ENCODE results near the gene TUBG1.
A peak's percentile ranks its signal among the peaks of the same experiment; 100 is the strongest.

TUBG1 gene

DNA sequence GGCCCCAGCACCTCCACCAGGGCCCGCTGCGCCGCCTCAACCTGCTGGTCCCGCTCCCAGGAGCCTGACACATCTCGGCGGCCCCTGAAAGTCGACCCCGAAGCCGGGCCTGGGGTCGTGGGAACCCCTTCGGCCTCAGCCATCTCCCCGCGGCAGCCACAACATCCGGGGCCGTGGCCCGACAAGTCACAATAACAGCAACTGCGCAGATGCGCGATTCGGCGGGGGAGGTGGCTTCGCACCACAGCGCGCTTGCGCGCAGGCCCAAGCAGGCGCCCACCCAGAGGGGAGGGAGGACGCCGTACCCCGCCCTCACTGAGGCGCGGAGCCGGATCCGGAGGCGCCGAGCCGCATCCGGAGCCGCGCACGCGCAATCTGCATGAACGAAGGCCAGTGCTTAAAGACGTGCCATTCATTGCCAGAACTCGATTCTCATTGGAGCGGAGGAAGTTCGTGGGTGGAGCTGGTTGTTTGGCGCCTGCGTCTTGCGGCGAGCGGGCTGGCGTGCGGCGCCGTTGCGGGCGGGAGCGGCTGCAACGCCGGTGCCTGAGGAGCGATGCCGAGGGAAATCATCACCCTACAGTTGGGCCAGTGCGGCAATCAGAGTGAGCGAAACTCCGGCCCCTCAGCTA is at the start of gene TUBG1, which contains the start of gene RETREG3:
Gene TUBG1, plus strand, starts transcription at position 502 of the 632 bp plus-strand sequence. Its CDS starts 55 bp downstream, at position 557.
Gene RETREG3, minus strand, starts transcription at position 193 of the 632 bp plus-strand sequence. Its CDS starts 50 bp downstream, at position 143.
- H3K4me1 ChIP-seq (ENCODE audit: control insufficient read depth in 2 of 2, insufficient read depth in 2 of 2, low read length in 2 of 2), result peaks cover 11 to 13% of the 10 kb centered on the region in 2 donors
- H3K27me3 ChIP-seq (ENCODE audit: control insufficient read depth in 2 of 2, insufficient read depth in 2 of 2, low read length in 2 of 2), result no peaks in the 10 kb centered on the region
- H3K36me3 ChIP-seq (ENCODE audit: control insufficient read depth in 2 of 2, insufficient read depth in 2 of 2, low read length in 2 of 2), result peaks cover 3 to 22% of the 10 kb centered on the region in 2 donors
- H3K9ac ChIP-seq (ENCODE audit: low read depth in 1 of 2, low read length in 2 of 2), result peak within 1 kb of the TSS; percentile 95 to 98
- peak within 1 kb of the TSS; percentile 98 to 100 for H3K4me3 ChIP-seq (ENCODE audit: low read length in 2 of 2)
- peak within 1 kb of the TSS; percentile 86 to 95 for H3K27ac ChIP-seq (ENCODE audit: low read depth in 2 of 2, low read length in 2 of 2)
- H3K9me3 ChIP-seq (ENCODE audit: control insufficient read depth in 2 of 2, low read length in 2 of 2), result no peaks in the 10 kb centered on the region

DNA sequence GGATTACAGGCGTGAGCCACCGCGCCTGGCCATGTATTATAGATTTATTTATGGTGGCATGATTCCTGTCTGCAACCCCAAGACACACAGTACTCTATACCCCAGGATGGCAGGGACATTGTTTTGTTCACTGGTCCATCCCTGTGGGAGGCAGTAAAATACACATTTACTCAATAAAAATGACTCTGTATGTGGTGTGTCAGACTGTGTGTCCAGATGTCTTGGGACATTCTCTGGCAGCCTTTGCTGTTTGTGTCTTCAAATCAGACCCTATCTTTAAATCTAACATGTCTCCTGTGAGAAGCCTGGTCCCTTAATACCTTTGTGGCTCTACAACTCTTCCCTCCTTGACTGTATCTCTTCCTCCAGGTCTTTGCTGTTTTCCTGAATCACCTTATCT is 49.2 kb upstream of the TUBG1 start:
- no peaks in the 10 kb centered on the region for H3K27me3 ChIP-seq (ENCODE audit: control insufficient read depth in 2 of 2, insufficient read depth in 2 of 2, low read length in 2 of 2)
- H3K9me3 ChIP-seq (ENCODE audit: control insufficient read depth in 2 of 2, low read length in 2 of 2), result no peaks in the 10 kb centered on the region
- no peak overlapping the region for H3K9ac ChIP-seq (ENCODE audit: low read depth in 1 of 2, low read length in 2 of 2)
- H3K4me3 ChIP-seq (ENCODE audit: low read length in 2 of 2), result no peak overlapping the region
- H3K4me1 ChIP-seq (ENCODE audit: control insufficient read depth in 2 of 2, insufficient read depth in 2 of 2, low read length in 2 of 2), result peaks cover 26 to 36% of the 10 kb centered on the region in 2 donors
- no peak overlapping the region for H3K27ac ChIP-seq (ENCODE audit: low read depth in 2 of 2, low read length in 2 of 2)
- peaks cover 13 to 17% of the 10 kb centered on the region in 2 donors for H3K36me3 ChIP-seq (ENCODE audit: control insufficient read depth in 2 of 2, insufficient read depth in 2 of 2, low read length in 2 of 2)

DNA sequence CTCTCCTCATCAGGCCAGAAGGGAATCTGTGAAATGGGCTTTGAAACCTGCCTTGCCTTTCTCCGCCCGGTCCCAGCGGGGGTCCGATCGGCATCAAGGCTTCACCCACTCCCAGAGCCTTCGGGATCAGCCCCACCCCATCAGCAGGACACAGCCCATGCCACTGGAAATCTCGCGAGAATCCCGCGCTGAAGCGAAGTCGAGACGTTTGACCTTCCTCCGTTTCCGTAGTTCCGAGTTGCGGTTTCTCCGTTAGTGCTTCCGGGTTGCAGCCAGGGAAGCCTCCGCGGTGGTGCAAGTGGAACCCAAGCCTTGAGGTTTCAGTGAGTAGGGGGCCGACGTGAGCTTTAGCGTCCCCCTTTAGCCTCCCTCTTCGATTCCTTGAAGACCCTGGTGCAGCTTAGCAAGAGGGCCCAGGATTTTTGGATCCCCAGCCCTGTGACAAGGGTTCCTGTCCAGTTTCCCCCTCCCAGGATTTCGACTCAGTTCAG is 47.5 kb upstream of the TUBG1 start, which contains the start of gene COASY:
Gene COASY, plus strand, starts transcription at position 252 of the 491 bp plus-strand sequence. CDS start 475 bp downstream, outside the sequence.
- Histone ChIP-seq H3K4me3 (ENCODE audit: low read length in 2 of 2) (peak within 1 kb of the TSS; percentile 69 to 97), H3K36me3 (ENCODE audit: control insufficient read depth in 2 of 2, insufficient read depth in 2 of 2, low read length in 2 of 2) (peaks cover 22 to 27% of the 10 kb centered on the region in 2 donors), H3K27ac (ENCODE audit: low read depth in 2 of 2, low read length in 2 of 2) (peak within 1 kb of the TSS; percentile 79 to 80), H3K27me3 (ENCODE audit: control insufficient read depth in 2 of 2, insufficient read depth in 2 of 2, low read length in 2 of 2) (no peaks in the 10 kb centered on the region), H3K4me1 (ENCODE audit: control insufficient read depth in 2 of 2, insufficient read depth in 2 of 2, low read length in 2 of 2) (peaks cover 31 to 41% of the 10 kb centered on the region in 2 donors), H3K9ac (ENCODE audit: low read depth in 1 of 2, low read length in 2 of 2) (peak within 1 kb of the TSS; percentile 72 to 92), H3K9me3 (ENCODE audit: control insufficient read depth in 2 of 2, low read length in 2 of 2) (no peaks in the 10 kb centered on the region)

DNA sequence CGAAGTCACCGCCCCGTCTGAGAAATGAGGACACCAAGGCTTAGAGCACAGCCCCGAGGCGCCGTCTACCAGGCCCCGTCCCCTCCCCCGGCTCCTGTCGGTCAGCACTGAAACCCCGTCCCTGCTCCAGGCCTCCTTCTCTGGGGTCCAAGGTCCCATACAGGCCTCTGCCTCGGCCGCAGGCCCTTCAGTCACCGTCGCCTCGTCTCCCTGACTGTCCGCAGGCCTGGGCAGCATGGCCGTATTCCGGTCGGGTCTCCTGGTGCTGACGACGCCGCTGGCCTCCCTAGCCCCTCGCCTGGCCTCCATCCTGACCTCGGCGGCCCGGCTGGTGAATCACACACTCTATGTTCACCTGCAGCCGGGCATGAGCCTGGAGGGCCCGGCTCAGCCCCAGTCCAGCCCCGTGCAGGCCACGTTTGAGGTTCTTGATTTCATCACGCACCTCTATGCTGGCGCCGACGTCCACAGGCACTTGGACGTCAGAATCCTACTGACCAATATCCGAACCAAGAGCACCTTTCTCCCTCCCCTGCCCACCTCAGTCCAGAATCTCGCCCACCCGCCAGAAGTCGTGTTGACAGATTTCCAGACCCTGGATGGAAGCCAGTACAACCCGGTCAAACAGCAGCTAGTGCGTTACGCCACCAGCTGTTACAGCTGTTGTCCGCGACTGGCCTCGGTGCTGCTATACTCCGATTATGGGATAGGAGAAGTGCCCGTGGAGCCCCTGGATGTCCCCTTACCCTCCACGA is 46.9 kb upstream of the TUBG1 start:
- H3K4me1 ChIP-seq (ENCODE audit: control insufficient read depth in 2 of 2, insufficient read depth in 2 of 2, low read length in 2 of 2), result peaks cover 31 to 43% of the 10 kb centered on the region in 2 donors
- H3K9ac ChIP-seq (ENCODE audit: low read depth in 1 of 2, low read length in 2 of 2), result peak overlapping the region; percentile 72 to 92
- H3K9me3 ChIP-seq (ENCODE audit: control insufficient read depth in 2 of 2, low read length in 2 of 2), result no peaks in the 10 kb centered on the region
- H3K27me3 ChIP-seq (ENCODE audit: control insufficient read depth in 2 of 2, insufficient read depth in 2 of 2, low read length in 2 of 2), result no peaks in the 10 kb centered on the region
- H3K4me3 ChIP-seq (ENCODE audit: low read length in 2 of 2), result peak overlapping the region; percentile 69 to 97
- peaks cover 22 to 27% of the 10 kb centered on the region in 2 donors for H3K36me3 ChIP-seq (ENCODE audit: control insufficient read depth in 2 of 2, insufficient read depth in 2 of 2, low read length in 2 of 2)
- peak overlapping the region; percentile 79 to 80 for H3K27ac ChIP-seq (ENCODE audit: low read depth in 2 of 2, low read length in 2 of 2)

DNA sequence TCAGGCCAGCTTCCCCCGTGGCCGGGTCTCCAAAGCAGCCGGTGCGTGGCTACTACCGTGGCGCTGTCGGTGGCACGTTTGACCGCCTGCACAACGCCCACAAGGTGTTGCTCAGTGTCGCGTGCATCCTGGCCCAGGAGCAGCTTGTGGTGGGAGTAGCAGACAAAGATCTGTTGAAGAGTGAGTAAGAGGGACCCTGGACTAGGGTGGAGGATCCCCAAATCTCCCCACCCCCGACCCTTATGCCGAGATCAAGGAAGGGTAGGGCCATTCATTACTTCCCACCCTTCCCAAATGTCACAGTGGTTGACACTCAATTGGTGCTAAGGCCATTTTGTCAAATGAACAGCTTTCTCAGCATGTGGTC is 46.4 kb upstream of the TUBG1 start:
- Histone ChIP-seq H3K9me3 (ENCODE audit: control insufficient read depth in 2 of 2, low read length in 2 of 2) (no peaks in the 10 kb centered on the region), H3K9ac (ENCODE audit: low read depth in 1 of 2, low read length in 2 of 2) (peak overlapping the region; percentile 72 to 92), H3K27ac (ENCODE audit: low read depth in 2 of 2, low read length in 2 of 2) (peak overlapping the region in 1 of 2 donors; percentile 79), H3K4me1 (ENCODE audit: control insufficient read depth in 2 of 2, insufficient read depth in 2 of 2, low read length in 2 of 2) (peaks cover 35 to 46% of the 10 kb centered on the region in 2 donors), H3K36me3 (ENCODE audit: control insufficient read depth in 2 of 2, insufficient read depth in 2 of 2, low read length in 2 of 2) (peaks cover 22 to 27% of the 10 kb centered on the region in 2 donors), H3K4me3 (ENCODE audit: low read length in 2 of 2) (peak overlapping the region; percentile 69 to 97), H3K27me3 (ENCODE audit: control insufficient read depth in 2 of 2, insufficient read depth in 2 of 2, low read length in 2 of 2) (no peaks in the 10 kb centered on the region)

DNA sequence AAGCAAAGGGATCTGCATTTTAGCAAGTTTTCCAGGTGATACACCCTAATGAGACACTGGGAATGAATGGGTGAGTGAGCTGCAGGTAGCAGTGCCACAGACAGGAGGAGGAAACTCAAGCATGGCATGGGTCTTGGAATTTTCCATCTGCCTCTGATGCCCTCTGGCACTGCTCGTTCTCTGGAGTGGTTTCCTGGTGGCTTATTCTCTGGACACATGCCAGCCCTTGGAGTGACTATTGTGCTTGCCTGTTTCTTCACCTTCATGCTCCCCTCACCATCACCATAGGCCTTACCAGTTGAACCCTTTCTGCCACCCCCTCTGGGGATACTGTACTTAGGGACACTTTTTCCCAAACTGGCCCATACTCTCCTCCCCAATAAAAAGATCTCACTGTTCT is 45.9 kb upstream of the TUBG1 start:
- Histone ChIP-seq H3K36me3 (ENCODE audit: control insufficient read depth in 2 of 2, insufficient read depth in 2 of 2, low read length in 2 of 2) (peaks cover 24 to 30% of the 10 kb centered on the region in 2 donors), H3K9ac (ENCODE audit: low read depth in 1 of 2, low read length in 2 of 2) (peak overlapping the region in 1 of 2 donors; percentile 72), H3K9me3 (ENCODE audit: control insufficient read depth in 2 of 2, low read length in 2 of 2) (no peaks in the 10 kb centered on the region), H3K27me3 (ENCODE audit: control insufficient read depth in 2 of 2, insufficient read depth in 2 of 2, low read length in 2 of 2) (no peaks in the 10 kb centered on the region), H3K27ac (ENCODE audit: low read depth in 2 of 2, low read length in 2 of 2) (no peak overlapping the region), H3K4me3 (ENCODE audit: low read length in 2 of 2) (peak overlapping the region; percentile 69 to 97), H3K4me1 (ENCODE audit: control insufficient read depth in 2 of 2, insufficient read depth in 2 of 2, low read length in 2 of 2) (peaks cover 38 to 50% of the 10 kb centered on the region in 2 donors)

DNA sequence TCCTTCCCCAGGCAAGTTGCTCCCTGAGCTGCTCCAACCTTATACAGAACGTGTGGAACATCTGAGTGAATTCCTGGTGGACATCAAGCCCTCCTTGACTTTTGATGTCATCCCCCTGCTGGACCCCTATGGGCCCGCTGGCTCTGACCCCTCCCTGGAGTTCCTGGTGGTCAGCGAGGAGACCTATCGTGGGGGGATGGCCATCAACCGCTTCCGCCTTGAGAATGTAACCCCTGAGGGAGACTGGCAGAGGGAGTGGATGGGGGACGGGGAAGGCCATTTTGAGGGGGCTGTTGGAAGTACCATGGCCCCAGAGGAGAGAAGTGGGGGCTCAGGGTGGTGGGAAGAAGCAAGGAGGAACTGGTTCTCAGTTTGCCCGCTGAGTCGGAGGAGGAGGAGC is 45.5 kb upstream of the TUBG1 start:
- Histone ChIP-seq H3K9me3 (ENCODE audit: control insufficient read depth in 2 of 2, low read length in 2 of 2) (no peaks in the 10 kb centered on the region), H3K4me1 (ENCODE audit: control insufficient read depth in 2 of 2, insufficient read depth in 2 of 2, low read length in 2 of 2) (peaks cover 38 to 51% of the 10 kb centered on the region in 2 donors), H3K27ac (ENCODE audit: low read depth in 2 of 2, low read length in 2 of 2) (no peak overlapping the region), H3K27me3 (ENCODE audit: control insufficient read depth in 2 of 2, insufficient read depth in 2 of 2, low read length in 2 of 2) (no peaks in the 10 kb centered on the region), H3K9ac (ENCODE audit: low read depth in 1 of 2, low read length in 2 of 2) (peak overlapping the region in 1 of 2 donors; percentile 72), H3K4me3 (ENCODE audit: low read length in 2 of 2) (peak overlapping the region; percentile 69 to 97), H3K36me3 (ENCODE audit: control insufficient read depth in 2 of 2, insufficient read depth in 2 of 2, low read length in 2 of 2) (peaks cover 28 to 34% of the 10 kb centered on the region in 2 donors)

DNA sequence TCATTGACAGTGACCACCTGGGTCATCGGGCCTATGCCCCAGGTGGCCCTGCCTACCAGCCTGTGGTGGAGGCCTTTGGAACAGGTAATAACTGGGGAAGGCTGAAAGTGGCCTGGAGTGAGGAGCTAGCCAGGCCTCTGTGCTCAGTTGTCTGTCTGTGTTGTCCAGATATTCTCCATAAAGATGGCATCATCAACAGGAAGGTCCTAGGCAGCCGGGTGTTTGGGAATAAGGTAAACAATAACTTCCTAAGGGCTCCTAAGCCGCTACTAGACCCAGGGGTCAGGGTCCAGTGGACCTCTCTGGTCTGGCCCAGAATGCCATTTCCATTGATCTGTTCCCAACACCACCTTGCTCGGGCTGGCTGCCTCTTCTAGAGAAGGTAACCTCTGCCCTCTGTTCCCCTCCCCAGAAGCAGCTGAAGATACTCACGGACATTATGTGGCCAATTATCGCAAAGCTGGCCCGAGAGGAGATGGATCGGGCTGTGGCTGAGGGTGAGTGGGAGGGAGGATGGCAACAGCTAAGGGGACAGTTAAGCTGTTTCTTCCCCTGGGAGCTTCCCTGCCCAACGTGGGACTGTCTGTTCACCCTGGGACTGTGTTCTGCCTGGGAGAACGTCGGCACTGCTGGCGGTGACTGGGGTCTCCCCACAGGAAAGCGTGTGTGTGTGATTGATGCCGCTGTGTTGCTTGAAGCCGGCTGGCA is 44.5 kb upstream of the TUBG1 start:
- H3K27me3 ChIP-seq (ENCODE audit: control insufficient read depth in 2 of 2, insufficient read depth in 2 of 2, low read length in 2 of 2), result no peaks in the 10 kb centered on the region
- peaks cover 38 to 44% of the 10 kb centered on the region in 2 donors for H3K36me3 ChIP-seq (ENCODE audit: control insufficient read depth in 2 of 2, insufficient read depth in 2 of 2, low read length in 2 of 2)
- H3K27ac ChIP-seq (ENCODE audit: low read depth in 2 of 2, low read length in 2 of 2), result no peak overlapping the region
- H3K4me1 ChIP-seq (ENCODE audit: control insufficient read depth in 2 of 2, insufficient read depth in 2 of 2, low read length in 2 of 2), result peaks cover 34 to 44% of the 10 kb centered on the region in 2 donors
- no peaks in the 10 kb centered on the region for H3K9me3 ChIP-seq (ENCODE audit: control insufficient read depth in 2 of 2, low read length in 2 of 2)
- H3K4me3 ChIP-seq (ENCODE audit: low read length in 2 of 2), result no peak overlapping the region
- H3K9ac ChIP-seq (ENCODE audit: low read depth in 1 of 2, low read length in 2 of 2), result no peak overlapping the region

DNA sequence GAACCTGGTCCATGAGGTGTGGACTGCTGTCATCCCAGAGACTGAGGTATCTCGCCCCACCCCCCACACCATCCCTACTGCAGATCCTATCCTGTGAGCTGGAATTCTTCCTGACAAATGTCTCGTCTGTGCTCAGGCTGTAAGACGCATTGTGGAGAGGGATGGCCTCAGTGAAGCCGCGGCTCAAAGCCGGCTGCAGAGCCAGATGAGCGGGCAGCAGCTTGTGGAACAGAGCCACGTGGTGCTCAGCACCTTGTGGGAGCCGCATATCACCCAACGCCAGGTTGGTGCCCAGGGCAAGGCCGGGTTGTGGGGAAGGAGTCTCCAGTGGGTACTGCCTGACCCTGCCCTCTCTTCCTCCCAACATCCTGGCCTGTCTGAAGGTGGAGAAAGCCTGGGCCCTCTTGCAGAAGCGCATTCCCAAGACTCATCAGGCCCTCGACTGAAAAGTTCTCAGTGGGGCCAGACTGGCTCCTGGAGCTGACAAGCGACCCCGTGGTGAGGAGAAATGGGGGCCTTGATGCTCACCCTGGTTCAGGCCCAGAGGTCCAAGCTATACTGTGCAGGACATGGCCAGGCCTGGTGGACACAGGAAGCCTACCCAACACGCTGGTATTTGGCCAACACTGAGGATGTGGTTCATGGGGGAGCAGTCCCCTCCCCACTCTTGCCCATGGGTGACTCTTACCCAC is 43.8 kb upstream of the TUBG1 start:
- H3K9ac ChIP-seq (ENCODE audit: low read depth in 1 of 2, low read length in 2 of 2), result no peak overlapping the region
- no peaks in the 10 kb centered on the region for H3K27me3 ChIP-seq (ENCODE audit: control insufficient read depth in 2 of 2, insufficient read depth in 2 of 2, low read length in 2 of 2)
- peak overlapping the region in 1 of 2 donors; percentile 97 for H3K27ac ChIP-seq (ENCODE audit: low read depth in 2 of 2, low read length in 2 of 2)
- H3K4me1 ChIP-seq (ENCODE audit: control insufficient read depth in 2 of 2, insufficient read depth in 2 of 2, low read length in 2 of 2), result peaks cover 34 to 44% of the 10 kb centered on the region in 2 donors
- H3K9me3 ChIP-seq (ENCODE audit: control insufficient read depth in 2 of 2, low read length in 2 of 2), result no peaks in the 10 kb centered on the region
- peaks cover 44 to 48% of the 10 kb centered on the region in 2 donors for H3K36me3 ChIP-seq (ENCODE audit: control insufficient read depth in 2 of 2, insufficient read depth in 2 of 2, low read length in 2 of 2)
- H3K4me3 ChIP-seq (ENCODE audit: low read length in 2 of 2), result no peak overlapping the region
